Measurements from ENCODE around the gene SESN1. TPM values are rescaled to one million over a fixed set of nuclear protein-coding genes. Genes with fewer than 3 reads are reported as not detected.

SESN1 gene
- 16.2 and 18.2 TPM in 2 replicates for total RNA-seq

GRCh38 chr6:109094416-109095035 is at the start of gene SESN1:
SESN1 (minus strand) TSS chr6:109094846; CDS start chr6:109094073, 773 bp downstream.

GRCh38 chr6:109095036-109095834 is 589 bp upstream of the SESN1 start, which contains the start of gene CEP57L1:
CEP57L1 (plus strand) TSS chr6:109095507; CDS start chr6:109145222, 49,715 bp downstream.

Small RNA genes lying within 50 kb of the gene (small RNA-seq; reads per million reads assigned to genes)
- gene RNU6-653P, result not detected

Other genes starting within 250 kb of the SESN1 start
- 5.2 and 6.3 TPM in 2 replicates for gene ARMC2, start 246.4 kb downstream of the SESN1 start, total RNA-seq
- gene CEP57L1, start 661 bp upstream of the SESN1 start, total RNA-seq, result 14.7 and 20.0 TPM in 2 replicates